SU-DHL-6 (cell line): ENCODE results near the gene NACC1.

ENCODE experiments used
- CTCF ChIP-seq: fragments of 200-600 bp; sonication (generic); IDR thresholded peaks from one replicate; pipeline ENCODE4 v1.5.1; 2017; ENCODE audit warnings: antibody characterized with exemption, mild to moderate bottlenecking, low read length, moderate library complexity; ENCODE audit not compliant: insufficient read depth, poor library complexity, severe bottlenecking
- EZH2phosphoT487 ChIP-seq: fragments of 200-600 bp; sonication (generic), shearing (Covaris generic); conservative IDR thresholded peaks from 2 replicates; pipeline ENCODE4 v1.6.1; 2018; ENCODE audit warnings: mild to moderate bottlenecking, antibody characterized with exemption, low read length, moderate library complexity, mixed read lengths

DNA sequence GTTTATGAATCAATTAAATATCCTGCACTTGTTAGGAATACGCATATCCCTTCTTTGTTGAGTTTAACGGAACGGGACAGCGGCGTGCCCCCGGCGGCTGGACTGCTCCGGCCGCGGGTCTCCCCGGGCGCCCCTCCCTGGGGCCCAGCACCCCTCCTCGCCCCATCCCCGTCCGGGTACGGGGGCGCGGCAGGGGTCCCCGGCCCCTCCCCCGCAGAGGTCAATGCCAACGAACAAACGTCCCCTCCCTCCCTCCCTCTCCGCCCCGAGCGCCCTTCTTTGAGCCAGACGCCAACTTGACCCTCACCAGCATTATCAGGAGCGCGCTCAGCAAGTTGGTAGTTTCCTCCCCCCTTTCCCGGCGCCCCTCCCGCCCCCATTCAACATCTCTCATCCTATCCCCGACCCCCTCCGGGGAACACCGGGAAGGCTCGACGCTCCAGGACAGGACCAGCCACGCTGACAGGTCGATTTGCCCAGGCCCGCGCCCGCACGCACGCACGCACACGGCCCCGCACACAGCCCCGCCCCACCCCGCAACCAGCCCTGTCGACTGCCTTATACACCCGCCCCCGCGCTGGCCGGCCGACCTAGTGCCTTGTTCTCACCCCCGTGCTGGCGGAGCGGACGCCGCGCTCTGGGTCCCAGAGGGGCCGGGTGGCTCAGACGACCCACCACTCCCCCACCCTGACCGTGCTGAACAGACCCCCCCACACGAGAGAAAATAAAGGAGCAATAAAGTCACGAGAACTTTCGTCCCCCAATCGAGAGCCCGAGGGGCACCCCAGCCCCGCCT, 20.4 kb upstream of the NACC1 start:
- TF ChIP-seq CTCF: no peak
- no peak for TF ChIP-seq EZH2phosphoT487
